Smooth muscle cell (in vitro differentiated cells): Measurements from ENCODE around the gene CFL2. TPM values are rescaled to one million over a fixed set of nuclear protein-coding genes. Genes with fewer than 3 reads are reported as not detected.

ENCODE experiments used
- DNase-seq: peaks from one replicate; lab custom pipeline; 2025; ENCODE audit not compliant: unreplicated experiment; lab: John Stamatoyannopoulos, UW
- H2AFZ ChIP-seq: fragments of 200-600 bp; sonication (generic); 2 replicates; pipeline ENCODE4 v1.6.0; 2016; ENCODE audit warnings: antibody characterized with exemption, low read depth, mild to moderate bottlenecking
- H3F3A ChIP-seq: fragments of 200-600 bp; sonication (generic); 2 replicates; pipeline ENCODE4 v1.6.0; 2017; ENCODE audit warnings: antibody characterized with exemption, low read depth
- H3K27ac ChIP-seq: fragments of 200-600 bp; sonication (generic); 2 replicates; pipeline ENCODE4 v1.5.1; 2016; ENCODE audit warnings: low read depth, mild to moderate bottlenecking
- H3K27me3 ChIP-seq: fragments of 200-600 bp; sonication (generic); 2 replicates; pipeline ENCODE4 v1.6.1; 2016; ENCODE audit warnings: low read depth, mild to moderate bottlenecking
- H3K36me3 ChIP-seq: fragments of 200-600 bp; sonication (generic); 2 replicates; pipeline ENCODE4 v1.5.1; 2016; ENCODE audit warnings: low read depth
- H3K4me1 ChIP-seq: fragments of 200-600 bp; sonication (generic); 2 replicates; pipeline ENCODE4 v1.5.1; 2016; ENCODE audit warnings: low read depth
- H3K4me2 ChIP-seq: fragments of 200-600 bp; sonication (generic); 2 replicates; pipeline ENCODE4 v1.6.0; 2016; ENCODE audit warnings: mild to moderate bottlenecking
- H3K4me3 ChIP-seq: fragments of 200-600 bp; sonication (generic); 2 replicates; pipeline ENCODE4 v1.5.1; 2016; ENCODE audit warnings: mild to moderate bottlenecking
- H3K79me2 ChIP-seq: fragments of 200-600 bp; sonication (generic); 2 replicates; pipeline ENCODE4 v1.6.0; 2016; ENCODE audit warnings: low read depth, mild to moderate bottlenecking
- H3K9ac ChIP-seq: fragments of 200-600 bp; sonication (generic); 2 replicates; pipeline ENCODE4 v1.6.0; 2016; ENCODE audit warnings: low read depth
- H3K9me3 ChIP-seq: fragments of 200-600 bp; sonication (generic); replicated peaks from 2 replicates; pipeline ENCODE4 v1.5.1; 2016; ENCODE audit warnings: low read depth
- H4K20me1 ChIP-seq: fragments of 200-600 bp; sonication (generic); 2 replicates; pipeline ENCODE4 v1.6.0; 2016; ENCODE audit warnings: low read depth
- CTCF ChIP-seq: fragments of 200-600 bp; sonication (generic); IDR thresholded peaks from 2 replicates; pipeline ENCODE4 v1.5.1; 2017; ENCODE audit warnings: borderline replicate concordance, mild to moderate bottlenecking, antibody characterized with exemption; ENCODE audit not compliant: insufficient read depth, poor library complexity, severe bottlenecking
- WGBS: methylation state at CpG from one replicate; pipeline ENCODE4 v1.1.7; 2016; ENCODE audit warnings: low lambda C conversion rate; 5-methylcytosine and 5-hydroxymethylcytosine counted together
- polyA plus RNA-seq: library from polyadenylated mRNA; unstranded; fragments of >200 nt; fragmentation: Nextera tagmentation; extraction: Ambion mirVana; gene quantifications from 2 replicates; pipeline ENCODE4 v1.2.1, GENCODE V29; 2016
- total RNA-seq: library from RNA; depleted of rRNA; stranded (reverse); fragments of >200 nt; gene quantifications from 2 replicates; pipeline ENCODE4 v1.2.3, GENCODE V29; 2014

Gene CFL2
- total and polyA plus RNA-seq, 2 experiments from 2014 or later, result 64.5 to 71.7 TPM

- no peak overlapping the region for H3K4me3 ChIP-seq
These were observed 2.3 kb downstream of the CFL2 start for GRCh38 chr14:34711796-34712712.

DNA sequence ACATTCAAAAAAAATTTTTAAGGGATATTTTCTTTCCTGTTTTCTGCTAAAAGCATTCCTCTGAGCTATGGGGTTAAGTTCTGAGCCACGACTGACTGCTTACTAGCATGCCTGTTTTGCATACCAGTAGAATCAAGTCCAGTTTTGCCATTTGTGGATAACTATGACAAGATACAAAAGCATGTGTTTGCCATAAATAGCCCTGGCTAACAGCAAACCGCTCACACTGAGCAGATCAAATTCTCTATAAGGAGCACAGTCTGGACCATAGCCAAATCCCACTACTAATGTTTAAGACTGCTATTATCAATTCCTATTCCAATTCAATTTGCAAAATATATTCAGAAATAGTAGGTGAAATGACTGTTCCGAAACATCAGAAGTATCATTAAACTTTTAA, 3.2 kb downstream of the CFL2 start:
- no peak for DNase-seq
- Histone ChIP-seq H3K27me3 (no peaks in the 10 kb centered on the region), H4K20me1 (no peaks in the 10 kb centered on the region), H3K9me3 (no peaks in the 10 kb centered on the region), H2AFZ (no peak overlapping the region), H3K79me2 (peaks cover 16% of the 10 kb centered on the region), H3K4me1 (peaks cover 37% of the 10 kb centered on the region), H3K9ac (peak overlapping the region; percentile 42), H3K4me2 (peak overlapping the region; percentile 79), H3K27ac (peak overlapping the region; percentile 91), H3F3A (peaks cover 47% of the 10 kb centered on the region), H3K36me3 (no peaks in the 10 kb centered on the region), H3K4me3 (peak overlapping the region; percentile 28)
- TF ChIP-seq CTCF, result no peak
- 34% methylated on average over 3 of the region's 3 CpGs for WGBS

More at GRCh38 chr14:34711796-34712712, 2.3 kb downstream of the CFL2 start:
- Histone ChIP-seq H3F3A (peaks cover 47% of the 10 kb centered on the region), H3K79me2 (peaks cover 16% of the 10 kb centered on the region), H3K36me3 (no peaks in the 10 kb centered on the region), H3K4me1 (peaks cover 37% of the 10 kb centered on the region), H3K27ac (peak overlapping the region; percentile 91), H3K27me3 (no peaks in the 10 kb centered on the region), H4K20me1 (no peaks in the 10 kb centered on the region), H3K9ac (no peak overlapping the region), H3K9me3 (no peaks in the 10 kb centered on the region), H2AFZ (no peak overlapping the region), H3K4me2 (peak overlapping the region; percentile 96)
- DNase-seq, result no peak
- TF ChIP-seq CTCF, result no peak
- 97% methylated on average over 4 of the region's 4 CpGs for WGBS

DNA sequence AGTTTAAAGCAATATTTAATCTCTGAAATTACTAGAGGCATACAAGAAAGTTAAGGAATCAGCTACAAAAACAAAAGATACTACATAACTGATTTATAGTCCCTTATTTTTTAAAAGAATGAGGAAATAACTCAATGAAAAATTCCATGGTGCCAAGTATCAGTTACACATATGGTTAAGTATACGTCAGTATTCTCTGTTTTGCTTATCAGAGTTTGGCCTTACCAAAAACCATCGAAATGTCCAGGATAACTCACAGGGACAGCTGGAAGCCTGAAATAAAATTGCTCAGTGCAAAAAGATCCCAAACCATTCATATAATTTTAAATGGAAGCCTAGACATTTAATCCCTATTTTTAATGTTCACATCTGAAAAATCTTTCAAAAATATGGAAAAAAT, 3.6 kb downstream of the CFL2 start:
- TF ChIP-seq CTCF, result no peak
- 26% methylated on average over 2 of the region's 2 CpGs for WGBS

More for the DNA sequence above, 3.6 kb downstream of the CFL2 start:
- peak overlapping the region; percentile 79 for H3K4me2 ChIP-seq
- H3K9ac ChIP-seq, result peak overlapping the region; percentile 42
- no peaks in the 10 kb centered on the region for H3K9me3 ChIP-seq
- H3K4me3 ChIP-seq, result peak overlapping the region; percentile 28
- peaks cover 37% of the 10 kb centered on the region for H3K4me1 ChIP-seq
- no peak overlapping the region for H2AFZ ChIP-seq
- no peaks in the 10 kb centered on the region for H3K27me3 ChIP-seq
- DNase-seq, result no peak
- peaks cover 16% of the 10 kb centered on the region for H3K79me2 ChIP-seq
- H3K27ac ChIP-seq, result peak overlapping the region; percentile 91
- peaks cover 47% of the 10 kb centered on the region for H3F3A ChIP-seq
- no peaks in the 10 kb centered on the region for H4K20me1 ChIP-seq
- no peaks in the 10 kb centered on the region for H3K36me3 ChIP-seq
